ENCODE measurements around the gene SPACDR.
"Not testable (repeated sequence)": the region's sequence is repeated elsewhere in the genome, so short reads cannot be mapped to it uniquely, and the experiment has no call there.

The SPACDR gene

GRCh38 chr7:100465299-100465698, 1.2 kb upstream of the SPACDR start:
- DNase-seq: no peak

- DNase-seq: no peak
Observed at GRCh38 chr7:100464791-100465190, 731 bp upstream of the SPACDR start.

- no peak for DNase-seq
Observed at GRCh38 chr7:100457033-100457432, 7.0 kb downstream of the SPACDR start.

- no peak for DNase-seq
Observed at GRCh38 chr7:100456562-100456961, 7.5 kb downstream of the SPACDR start.

- DNase-seq: no peak
Observed at GRCh38 chr7:100455206-100455605, 8.9 kb downstream of the SPACDR start.

GRCh38 chr7:100453854-100454253, 10.2 kb downstream of the SPACDR start:
- not testable (repeated sequence) for DNase-seq

GRCh38 chr7:100452513-100452912, 11.5 kb downstream of the SPACDR start:
- DNase-seq: no peak

- no peak for DNase-seq
Observed at GRCh38 chr7:100449190-100449795, 14.8 kb downstream of the SPACDR start.

- DNase-seq: not testable (repeated sequence)
Observed at GRCh38 chr7:100447363-100447762, 16.7 kb downstream of the SPACDR start.

- no peak for DNase-seq
Observed at GRCh38 chr7:100446040-100446439, 18.0 kb downstream of the SPACDR start.

GRCh38 chr7:100444311-100445278, 19.5 kb downstream of the SPACDR start:
- DNase-seq: peak in 1 of 2 donors; percentile 68

GRCh38 chr7:100443096-100443840, 20.8 kb downstream of the SPACDR start:
- no peak for DNase-seq

- DNase-seq: no peak
Observed at GRCh38 chr7:100441641-100442535, 22.2 kb downstream of the SPACDR start.

GRCh38 chr7:100439244-100439643, 24.8 kb downstream of the SPACDR start:
- not testable (repeated sequence) for DNase-seq

- DNase-seq: not testable (repeated sequence)
Observed at GRCh38 chr7:100438731-100439130, 25.3 kb downstream of the SPACDR start.

GRCh38 chr7:100438172-100438571, 25.9 kb downstream of the SPACDR start:
- DNase-seq: no peak

- DNase-seq: no peak
Observed at GRCh38 chr7:100437150-100438100, 26.6 kb downstream of the SPACDR start.

- DNase-seq: no peak
Observed at GRCh38 chr7:100435401-100436304, 28.4 kb downstream of the SPACDR start.

GRCh38 chr7:100434297-100435144, 29.5 kb downstream of the SPACDR start:
- DNase-seq: no peak
